ENCODE measurements around the gene FAM117A.

- TF ChIP-seq CTCF (IDR thresholded peaks at IDR 0.05; ENCODE audit: extremely low read depth in 1 of 2, insufficient read depth in 1 of 2, low read depth in 1 of 2, low read length in 2 of 2) (peak; percentile 86 to 91), POLR2AphosphoS5 (IDR thresholded peaks at IDR 0.05; ENCODE audit: insufficient read depth, low read depth, low read length) (peak; percentile 67)
Observed at GRCh38 chr17:49707608-49708514, 56.1 kb downstream of the FAM117A start, which contains the start of gene SLC35B1.

Data from endothelial cell of umbilical vein (primary cell).